GM12892 (cell line): Measurements from ENCODE around the gene PPP1R18.
"Not testable (repeated sequence)": the region's sequence is repeated elsewhere in the genome, so short reads cannot be mapped to it uniquely, and the experiment has no call there.

Source experiments
- DNase-seq: peaks from one replicate; pipeline ENCODE4 v3.0.0; 2011; ENCODE audit not compliant: insufficient read length
- FAIRE-seq: peaks from 2 replicates; lab custom pipeline; 2011; peaks lifted over from hg19 to GRCh38; lab: Jason Lieb, UNC
- POLR2A ChIP-seq: IDR thresholded peaks from 2 replicates; pipeline ENCODE4 v1.6.1; 2011; ENCODE audit warnings: low read depth, low read length, control low read depth
- POLR2AphosphoS5 ChIP-seq: IDR thresholded peaks from 2 replicates; pipeline ENCODE4 v1.6.1; 2011; ENCODE audit warnings: low read depth, low read length, control low read depth
- TAF1 ChIP-seq: IDR thresholded peaks from 2 replicates; pipeline ENCODE4 v1.6.1; 2011; ENCODE audit warnings: low read depth, mild to moderate bottlenecking, control low read depth, low read length, borderline replicate concordance

Gene PPP1R18

GRCh38 chr6:30723843-30724741 lies 37.6 kb upstream of the PPP1R18 start:
- not testable (repeated sequence) for DNase-seq, FAIRE-seq
- peak; percentile 20; the same call in 1 of the 2 replicates for TF ChIP-seq POLR2A

GRCh38 chr6:30723159-30723842 lies 36.9 kb upstream of the PPP1R18 start:
- TF ChIP-seq POLR2A (peak; percentile 59), POLR2AphosphoS5 (peak; percentile 48; the same call in 1 of the 2 replicates)
- not testable (repeated sequence) for FAIRE-seq, DNase-seq

GRCh38 chr6:30722280-30723112 lies 36.1 kb upstream of the PPP1R18 start:
- DNase-seq: peak; percentile 50
- peak; percentile 87 for FAIRE-seq
- peak; percentile 72 for TF ChIP-seq POLR2AphosphoS5
- no peak for TF ChIP-seq TAF1
- peak; percentile 25 for TF ChIP-seq POLR2A

GRCh38 chr6:30722025-30722279 lies 35.5 kb upstream of the PPP1R18 start:
- not testable (repeated sequence) for FAIRE-seq

GRCh38 chr6:30721198-30722024 lies 35.0 kb upstream of the PPP1R18 start:
- TF ChIP-seq TAF1 (no peak; the same call in 1 of the 2 replicates), POLR2A (peak; percentile 78), POLR2AphosphoS5 (peak; percentile 88)
- peak; percentile 71 for DNase-seq
- FAIRE-seq: peak; percentile 48

More at GRCh38 chr6:30722025-30722279, 35.5 kb upstream of the PPP1R18 start:
- not testable (repeated sequence) for DNase-seq

DNA sequence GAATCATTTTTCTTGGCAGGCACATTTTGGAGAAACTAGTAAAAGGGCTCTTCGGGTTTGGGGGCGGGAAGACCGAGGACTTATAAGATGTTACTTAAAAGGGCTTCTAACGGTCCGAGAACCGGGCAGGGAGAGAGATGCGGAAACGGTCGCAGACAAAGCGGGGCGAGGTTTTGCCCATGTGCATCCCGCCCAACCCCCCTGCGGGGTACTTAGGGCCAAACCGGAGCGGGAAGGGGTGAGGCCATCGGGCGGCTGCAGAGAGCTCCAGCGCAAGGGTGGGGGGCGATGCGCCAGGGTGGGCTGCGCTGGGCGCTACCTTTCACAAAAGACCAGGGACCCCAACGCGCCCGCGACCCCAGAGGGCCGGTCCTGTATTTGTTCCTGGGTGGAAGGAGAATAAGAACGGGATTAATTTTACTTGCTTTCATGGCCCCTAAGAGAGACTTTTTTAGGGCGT lies 34.3 kb upstream of the PPP1R18 start:
- TF ChIP-seq POLR2A (no peak), POLR2AphosphoS5 (no peak; the same call in 1 of the 2 replicates), TAF1 (no peak)
- FAIRE-seq (no peak), DNase-seq (no peak)

DNA sequence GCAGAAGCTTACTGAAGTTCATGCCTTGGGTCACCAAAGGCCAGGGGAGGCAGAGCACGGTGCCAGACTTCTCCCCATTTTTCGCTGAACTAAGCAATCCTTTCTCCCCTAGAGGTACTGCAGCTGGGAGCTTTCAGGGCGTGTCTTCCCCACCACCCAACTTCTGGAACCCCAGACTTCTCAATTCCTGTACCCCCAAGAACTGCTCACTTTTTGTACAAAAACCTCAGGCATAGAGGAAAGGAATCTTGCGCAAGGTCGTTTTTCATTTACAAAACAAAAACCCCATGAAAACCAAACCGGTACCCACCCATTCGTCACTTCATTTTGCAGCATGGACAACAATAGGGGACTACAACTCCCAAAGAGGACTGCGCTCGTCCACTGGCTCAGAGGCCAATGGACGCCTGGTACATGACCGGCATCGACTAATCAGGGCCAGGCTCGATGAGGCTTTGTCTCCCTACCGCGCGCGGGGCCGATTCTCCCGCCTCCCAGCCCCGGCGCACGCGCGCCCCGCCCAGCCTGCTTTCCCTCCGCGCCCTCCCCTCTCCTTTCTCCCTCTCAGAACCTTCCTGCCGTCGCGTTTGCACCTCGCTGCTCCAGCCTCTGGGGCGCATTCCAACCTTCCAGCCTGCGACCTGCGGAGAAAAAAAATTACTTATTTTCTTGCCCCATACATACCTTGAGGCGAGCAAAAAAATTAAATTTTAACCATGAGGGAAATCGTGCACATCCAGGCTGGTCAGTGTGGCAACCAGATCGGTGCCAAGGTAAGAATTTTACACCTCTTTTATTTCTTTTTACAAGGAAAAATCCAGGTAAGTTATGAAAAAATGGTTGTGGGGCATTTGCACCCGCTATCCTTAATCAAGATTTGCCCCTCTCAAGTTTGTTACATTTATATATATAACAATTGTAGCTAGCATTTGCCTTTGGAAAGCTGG lies 33.6 kb upstream of the PPP1R18 start, which contains the start of gene TUBB:
Gene TUBB, plus strand, starts transcription at position 562 of the 947 bp plus-strand sequence. Its CDS starts 155 bp downstream, at position 717.
- DNase-seq (peak; percentile 70), FAIRE-seq (peak; percentile 95)
- TF ChIP-seq POLR2A: peak; percentile 93
- peak; percentile 99 for TF ChIP-seq TAF1
- peak; percentile 91 for TF ChIP-seq POLR2AphosphoS5

GRCh38 chr6:30719356-30719755 lies 32.9 kb upstream of the PPP1R18 start:
- DNase-seq (no peak), FAIRE-seq (no peak)
- TF ChIP-seq TAF1: no peak
- TF ChIP-seq POLR2AphosphoS5: no peak; the same call in 1 of the 2 replicates
- no peak for TF ChIP-seq POLR2A

DNA sequence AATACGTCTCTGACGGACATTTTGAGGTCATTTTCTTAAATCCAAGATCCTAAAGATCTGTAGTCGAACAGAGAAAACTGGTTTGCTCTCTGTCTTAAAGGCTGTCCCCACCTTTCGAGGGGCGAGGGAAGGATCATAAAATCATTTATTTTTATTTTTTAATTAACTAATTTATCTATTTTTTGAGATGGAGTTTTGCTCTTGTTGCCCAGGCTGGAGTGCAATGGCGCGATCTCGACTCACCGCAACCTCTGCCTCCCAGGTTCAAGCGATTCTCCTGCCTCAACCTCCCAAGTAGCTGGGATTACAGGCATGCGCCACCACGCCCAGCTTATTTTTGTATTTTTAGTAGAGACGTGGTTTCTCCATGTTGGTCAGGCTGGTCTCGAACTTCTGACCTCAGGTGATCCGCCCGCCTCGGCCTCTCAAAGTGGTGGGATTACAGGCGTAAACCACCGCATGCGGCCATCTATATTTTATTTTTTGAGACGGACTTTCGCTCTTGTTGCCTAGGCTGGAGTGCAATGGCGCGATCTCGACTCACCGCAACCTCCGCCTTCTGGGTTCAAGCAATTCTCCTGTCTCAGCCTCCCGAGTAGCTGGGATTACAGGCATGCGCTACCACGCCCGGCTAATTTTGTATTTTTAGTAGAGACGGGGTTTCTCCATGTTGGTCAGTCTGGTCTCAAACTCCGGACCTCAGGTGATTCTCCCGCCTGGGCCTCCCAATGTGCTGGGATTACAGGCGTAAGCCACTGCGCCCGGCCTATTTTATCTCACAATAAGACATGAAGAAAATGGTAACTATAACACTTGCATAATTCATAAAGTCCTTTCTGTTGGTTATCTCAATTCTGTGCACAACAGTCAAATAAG lies 31.6 kb upstream of the PPP1R18 start:
- not testable (repeated sequence) for DNase-seq, FAIRE-seq
